ENCODE measurements around the gene HNMT.

- TF ChIP-seq POLR2A (IDR thresholded peaks at IDR 0.05; ENCODE audit: control extremely low read depth in 1 of 2, low read depth in 2 of 2, low read length in 2 of 2) (no peak), EP300 (IDR thresholded peaks at IDR 0.05; ENCODE audit: borderline replicate concordance in 1 of 2, low read depth in 2 of 2, low read length in 2 of 2) (no peak), CREB1 (IDR thresholded peaks at IDR 0.05) (no peak)
These were observed 98.9 kb downstream of the HNMT start for GRCh38 chr2:138063181-138063580.
